Astrocyte (in vitro differentiated cells and primary cell): Measurements from ENCODE around the gene NAP1L4. TPM values are rescaled to one million over a fixed set of nuclear protein-coding genes. Genes with fewer than 3 reads are reported as not detected.

Experiments used
- DNase-seq: peaks from one replicate; pipeline ENCODE4 v3.0.0-alpha.2; 2010; ENCODE audit warnings: low read depth
- FAIRE-seq: peaks from 2 replicates; lab custom pipeline; 2011; peaks lifted over from hg19 to GRCh38; lab: Jason Lieb, UNC
- H2AFZ ChIP-seq: 2 replicates; pipeline ENCODE4 v1.6.0; 2012; ENCODE audit warnings: low read depth, low read length, inconsistent platforms
- H3K27ac ChIP-seq: 2 replicates; pipeline ENCODE4 v1.5.1; 2011; ENCODE audit warnings: low read depth, low read length, inconsistent platforms
- H3K27me3 ChIP-seq: 2 replicates; pipeline ENCODE4 v1.6.0; 2011; ENCODE audit warnings: low read length, inconsistent platforms; ENCODE audit not compliant: insufficient read depth
- H3K36me3 ChIP-seq: 2 replicates; pipeline ENCODE4 v1.5.1; 2011; ENCODE audit warnings: low read length, inconsistent platforms; ENCODE audit not compliant: insufficient read depth
- H3K4me1 ChIP-seq: 2 replicates; pipeline ENCODE4 v1.5.1; 2011; ENCODE audit warnings: low read length, inconsistent platforms; ENCODE audit not compliant: insufficient read depth
- H3K4me2 ChIP-seq: 2 replicates; pipeline ENCODE4 v1.6.0; 2012; ENCODE audit warnings: low read length, inconsistent platforms
- H3K4me3 ChIP-seq: 2 replicates; pipeline ENCODE4 v1.5.1; 2011; ENCODE audit warnings: low read depth, mild to moderate bottlenecking, low read length, inconsistent platforms; ENCODE audit not compliant: insufficient read depth
- H3K79me2 ChIP-seq: 2 replicates; pipeline ENCODE4 v1.6.0; 2012; ENCODE audit warnings: mild to moderate bottlenecking, low read length, inconsistent platforms; ENCODE audit not compliant: insufficient read depth
- H3K9ac ChIP-seq: 2 replicates; pipeline ENCODE4 v1.6.0; 2012; ENCODE audit warnings: mild to moderate bottlenecking, low read length, inconsistent platforms
- H3K9me3 ChIP-seq: 2 replicates; pipeline ENCODE4 v1.5.1; 2012; ENCODE audit warnings: low read depth, mild to moderate bottlenecking, low read length, inconsistent platforms; ENCODE audit not compliant: insufficient read depth
- H4K20me1 ChIP-seq: 2 replicates; pipeline ENCODE4 v1.6.0; 2012; ENCODE audit warnings: low read length, inconsistent platforms; ENCODE audit not compliant: insufficient read depth
- H3K27ac Mint-ChIP-seq: one replicate; pipeline ENCODE4 v1.8.0; 2021; ENCODE audit warnings: mild to moderate bottlenecking, mixed read lengths; ENCODE audit not compliant: unreplicated experiment
- H3K27me3 Mint-ChIP-seq: one replicate; pipeline ENCODE4 v1.8.0; 2021; ENCODE audit warnings: low read depth, mixed read lengths; ENCODE audit not compliant: unreplicated experiment
- H3K36me3 Mint-ChIP-seq: one replicate; pipeline ENCODE4 v1.8.0; 2021; ENCODE audit warnings: low read depth, mixed read lengths; ENCODE audit not compliant: unreplicated experiment
- H3K4me1 Mint-ChIP-seq: one replicate; pipeline ENCODE4 v1.8.0; 2021; ENCODE audit warnings: low read depth, mixed read lengths; ENCODE audit not compliant: unreplicated experiment
- H3K4me3 Mint-ChIP-seq: one replicate; pipeline ENCODE4 v1.8.0; 2021; ENCODE audit warnings: mild to moderate bottlenecking, moderate library complexity, mixed read lengths; ENCODE audit not compliant: unreplicated experiment
- H3K9me3 Mint-ChIP-seq: one replicate; pipeline ENCODE4 v1.8.0; 2021; ENCODE audit warnings: mild to moderate bottlenecking, mixed read lengths; ENCODE audit not compliant: unreplicated experiment
- CTCF ChIP-seq: IDR thresholded peaks from 2 replicates; pipeline ENCODE4 v1.5.1; 2011; ENCODE audit warnings: low read depth, mild to moderate bottlenecking, inconsistent platforms, low read length, moderate library complexity; ENCODE audit not compliant: insufficient read depth
- EZH2 ChIP-seq: IDR thresholded peaks from 2 replicates; pipeline ENCODE4 v1.6.1; 2012; ENCODE audit warnings: mild to moderate bottlenecking, low read length, inconsistent platforms; ENCODE audit not compliant: insufficient read depth
- total RNA-seq: library from RNA; stranded (reverse); gene quantifications from 2 replicates; pipeline ENCODE4 v1.2.1, GENCODE V29; 2021

The NAP1L4 gene
- total RNA-seq, 1 donor from 2014 or later = 153 TPM

DNA sequence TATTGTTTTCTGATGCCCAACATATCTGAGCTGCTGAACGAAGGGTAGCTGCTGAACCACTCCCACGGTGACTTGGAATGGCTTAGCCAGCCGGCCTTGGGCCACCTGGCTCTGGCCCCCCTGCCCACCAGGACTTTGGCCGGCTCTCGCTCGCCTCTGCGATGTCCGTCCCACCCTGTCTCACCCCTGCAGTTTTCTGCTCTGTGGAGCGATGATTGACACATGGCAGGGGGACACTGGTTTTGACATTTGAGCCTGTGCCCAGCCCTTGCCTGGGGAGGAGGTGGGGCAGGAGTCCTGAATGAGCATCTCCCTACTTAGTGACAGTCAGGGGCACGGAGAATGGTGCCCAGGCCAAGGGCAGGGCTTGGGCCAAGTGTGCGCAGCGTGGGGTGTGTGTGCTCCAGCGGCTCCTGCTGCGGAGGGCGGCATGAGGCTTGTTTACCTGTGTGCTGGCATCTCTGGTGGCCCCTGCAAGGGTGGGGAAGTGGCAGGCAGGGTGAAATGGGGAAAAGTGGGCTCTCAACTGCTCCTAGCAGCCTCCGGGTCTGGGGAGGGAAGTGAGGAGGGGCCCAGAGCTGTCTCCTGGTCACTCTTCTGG is 90.8 kb downstream of the NAP1L4 start:
- peaks cover 13% of the 10 kb centered on the region for H3K4me1 Mint-ChIP-seq
- H3K4me1 ChIP-seq = peaks cover 34% of the 10 kb centered on the region
- no peak for TF ChIP-seq CTCF
- TF ChIP-seq EZH2 = no peak
- H3K9me3 ChIP-seq = no peaks in the 10 kb centered on the region
- peaks cover 10% of the 10 kb centered on the region for H3K36me3 Mint-ChIP-seq
- H3K4me3 ChIP-seq = peak overlapping the region; percentile 54
- H3K79me2 ChIP-seq = no peaks in the 10 kb centered on the region
- FAIRE-seq (no peak), DNase-seq (no peak)
- H3K9ac ChIP-seq = peak overlapping the region; percentile 75
- H3K27ac Mint-ChIP-seq = no peak overlapping the region
- H3K27me3 Mint-ChIP-seq = peaks cover 6% of the 10 kb centered on the region
- no peak overlapping the region for H3K27ac ChIP-seq
- peaks cover 2% of the 10 kb centered on the region for H3K9me3 Mint-ChIP-seq
- peak overlapping the region; percentile 96 for H3K4me2 ChIP-seq
- H3K36me3 ChIP-seq = no peaks in the 10 kb centered on the region
- no peaks in the 10 kb centered on the region for H4K20me1 ChIP-seq
- H3K27me3 ChIP-seq = no peaks in the 10 kb centered on the region
- no peak overlapping the region for H3K4me3 Mint-ChIP-seq
- H2AFZ ChIP-seq = peak overlapping the region; percentile 85

DNA sequence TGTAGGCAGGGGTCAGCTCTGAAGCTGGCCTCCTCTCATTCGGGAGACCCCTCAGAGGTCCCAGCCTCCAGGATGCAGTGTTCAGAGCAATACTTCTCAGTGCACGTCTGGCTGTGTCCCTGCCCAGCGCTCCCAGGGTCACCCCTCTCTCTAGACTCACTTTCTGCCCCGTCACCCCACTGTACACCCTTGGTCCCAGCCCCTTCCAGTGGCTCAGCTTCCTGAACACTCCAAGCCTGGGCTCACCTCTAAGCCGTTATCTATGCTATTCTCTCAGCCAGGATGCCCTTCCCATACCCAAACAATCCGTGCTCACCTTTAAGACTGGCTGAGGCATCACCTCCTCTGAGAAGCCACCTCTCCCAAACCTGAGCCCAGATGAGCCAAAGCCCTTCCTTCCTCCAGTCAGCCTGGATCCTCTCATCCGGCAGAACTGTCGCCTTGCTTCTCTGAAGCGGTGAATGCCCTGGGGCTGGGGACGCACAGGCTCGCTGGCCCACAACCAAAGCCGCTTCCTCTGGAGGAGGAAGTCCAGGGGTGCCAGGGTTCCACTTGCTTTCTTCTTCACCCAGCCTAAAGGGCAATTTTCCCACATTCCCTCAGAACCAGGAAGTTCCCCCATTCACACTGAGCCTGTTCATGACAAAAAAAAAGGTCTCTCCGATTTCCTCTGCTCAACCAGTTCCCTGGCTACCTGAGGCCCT is 92.9 kb downstream of the NAP1L4 start:
- Histone ChIP-seq H3K79me2 (no peaks in the 10 kb centered on the region), H4K20me1 (no peaks in the 10 kb centered on the region), H3K9ac (no peak overlapping the region), H3K27ac (peak overlapping the region; percentile 28), H3K27me3 (no peaks in the 10 kb centered on the region), H3K9me3 (no peaks in the 10 kb centered on the region), H2AFZ (no peak overlapping the region), H3K4me1 (peaks cover 34% of the 10 kb centered on the region), H3K4me2 (peak overlapping the region; percentile 63), H3K4me3 (no peak overlapping the region), H3K36me3 (no peaks in the 10 kb centered on the region)
- TF ChIP-seq EZH2 (no peak), CTCF (no peak)
- DNase-seq (no peak), FAIRE-seq (no peak)
- peaks cover under 1% of the 10 kb centered on the region for H3K36me3 Mint-ChIP-seq
- peaks cover 13% of the 10 kb centered on the region for H3K4me1 Mint-ChIP-seq
- peak overlapping the region; percentile 8 for H3K27ac Mint-ChIP-seq
- H3K27me3 Mint-ChIP-seq = peaks cover 16% of the 10 kb centered on the region
- peak overlapping the region; percentile 27 for H3K4me3 Mint-ChIP-seq
- H3K9me3 Mint-ChIP-seq = no peaks in the 10 kb centered on the region
